HepG2 (cell line): Measurements from ENCODE around the gene IL3RA. TPM values are rescaled to one million over a fixed set of nuclear protein-coding genes. Genes with fewer than 3 reads are reported as not detected.

Experiments
- ATAC-seq: fragments of 200-7000 bp; cut with Tn5 transposase; 3 replicates; pipeline ENCODE4 v1.9.1; 2020; ENCODE audit warnings: mild to moderate bottlenecking, moderate library complexity
- BruUV-seq: library from RNA; stranded (reverse); fragments of 400-500 nt; replicated peaks from 2 replicates; lab custom pipeline; 2021; lab: Mats Ljungman, UMichigan
- CTCF ChIA-PET: fragments of 300-600 bp; formaldehyde crosslinking; extraction: SDS; loops from one replicate; lab custom pipeline; 2021; ENCODE audit warnings: low total read pairs, inconsistent platforms, low intra/inter-chr PET ratio; lab: Yijun Ruan, JAX
- POLR2A ChIA-PET: fragments of 350-600 bp; sonication (Branson Sonifier 250); formaldehyde crosslinking; loops from one replicate; lab custom pipeline; 2020; ENCODE audit warnings: antibody characterized with exemption, inconsistent platforms; lab: Yijun Ruan, JAX
- DNase-seq: peaks from one replicate; pipeline ENCODE4 v3.0.0-alpha.2; 2015; ENCODE audit warnings: low spot score
- FAIRE-seq: peaks from 3 replicates; lab custom pipeline; 2011; peaks lifted over from hg19 to GRCh38; lab: Jason Lieb, UNC
- H2AFZ ChIP-seq: one replicate; pipeline ENCODE4 v1.6.1; 2011; ENCODE audit warnings: low read length, inconsistent platforms
- H3K27ac ChIP-seq: fragments of 300-600 bp; 3 replicates; pipeline ENCODE4 v1.8.0; 2011; ENCODE audit warnings: mixed run types, mild to moderate bottlenecking, mixed read lengths, low read length, inconsistent platforms; ENCODE audit not compliant: insufficient read depth; ENCODE audit errors: extremely low read length
- H3K27me3 ChIP-seq, 2 experiments: fragments of 200-600 bp in 1 of 2; 2 replicates in 1 of 2; 3 replicates in 1 of 2; pipeline versions ENCODE4 v1.6.0 to v1.8.0; 2011; ENCODE audit warnings: low read length in 2 of 2, mild to moderate bottlenecking in 2 of 2, moderate library complexity in 2 of 2, inconsistent platforms in 1 of 2; ENCODE audit not compliant: insufficient read depth in 2 of 2, control insufficient read depth in 1 of 2
- H3K36me3 ChIP-seq, 2 experiments: fragments of 200-600 bp in 1 of 2; replicated peaks in 1 of 2; 2 replicates in 1 of 2; 3 replicates in 1 of 2; pipeline versions ENCODE4 v1.5.1 to v1.8.0; 2011; ENCODE audit warnings: low read length in 2 of 2, inconsistent platforms in 1 of 2; ENCODE audit not compliant: insufficient read depth in 2 of 2, control insufficient read depth in 1 of 2
- H3K4me1 ChIP-seq: 2 replicates; pipeline ENCODE4 v1.5.1; 2012; ENCODE audit warnings: low read length, inconsistent platforms; ENCODE audit not compliant: insufficient read depth
- H3K4me2 ChIP-seq: 2 replicates; pipeline ENCODE4 v1.6.0; 2011; ENCODE audit warnings: low read depth, low read length, inconsistent platforms
- H3K4me3 ChIP-seq, 3 experiments: fragments of 200-600 bp in 1 of 3; sonication (generic), shearing (Covaris generic) in 1 of 3; replicated peaks in 1 of 3; 2 replicates each; pipeline ENCODE4 v1.5.1; 2011 to 2016; ENCODE audit warnings: low read length in 3 of 3, inconsistent platforms in 2 of 3, low read depth in 2 of 3, mild to moderate bottlenecking in 2 of 3, control low read depth in 1 of 3, mixed read lengths in 1 of 3; ENCODE audit not compliant: insufficient read depth in 1 of 3
- H3K79me2 ChIP-seq: one replicate; pipeline ENCODE4 v1.6.1; 2011; ENCODE audit warnings: low read length, inconsistent platforms; ENCODE audit not compliant: insufficient read depth
- H3K9ac ChIP-seq: 2 replicates; pipeline ENCODE4 v1.6.0; 2011; ENCODE audit warnings: mild to moderate bottlenecking, low read depth, low read length, inconsistent platforms; ENCODE audit not compliant: insufficient read depth
- H3K9me3 ChIP-seq: 2 replicates; pipeline ENCODE4 v1.5.1; 2012; ENCODE audit warnings: mild to moderate bottlenecking, low read length
- H4K20me1 ChIP-seq: 2 replicates; pipeline ENCODE4 v1.6.0; 2011; ENCODE audit warnings: inconsistent platforms, mild to moderate bottlenecking, low read length, moderate library complexity; ENCODE audit not compliant: insufficient read depth
- AGO1 ChIP-seq: fragments of 200-400 bp; formaldehyde crosslinking; IDR thresholded peaks from 2 replicates; pipeline ENCODE4 v1.6.1; 2017; ENCODE audit warnings: mild to moderate bottlenecking, low read depth, low read length, moderate library complexity; ENCODE audit not compliant: poor library complexity, severe bottlenecking
- CHD2 ChIP-seq: IDR thresholded peaks from 2 replicates; pipeline ENCODE4 v1.6.1; 2011; ENCODE audit warnings: low read depth, low read length, improper control_type of control experiment
- DNMT1 ChIP-seq: sonication (generic); formaldehyde crosslinking; IDR thresholded peaks from 2 replicates; pipeline ENCODE4 v1.5.1; 2020; ENCODE audit warnings: mild to moderate bottlenecking, missing genetic modification reagents
- ETV6 ChIP-seq: sonication (generic); formaldehyde crosslinking; conservative IDR thresholded peaks from 2 replicates; pipeline ENCODE4 v1.4.0; 2020; ENCODE audit warnings: missing genetic modification reagents
- HMGA1 ChIP-seq: sonication (generic); formaldehyde crosslinking; conservative IDR thresholded peaks from 2 replicates; pipeline ENCODE4 v1.4.0; 2020; ENCODE audit warnings: missing genetic modification reagents
- IRF2 ChIP-seq: IDR thresholded peaks from 2 replicates; pipeline ENCODE4 v1.6.1; 2018; ENCODE audit warnings: missing genetic modification reagents, missing compliant biosample characterization
- MAX ChIP-seq: IDR thresholded peaks from 2 replicates; pipeline ENCODE4 v1.6.1; 2012; ENCODE audit warnings: inconsistent platforms
- RELA ChIP-seq: sonication (generic); formaldehyde crosslinking; IDR thresholded peaks from 2 replicates; pipeline ENCODE4 v1.4.0; 2020; ENCODE audit warnings: missing genetic modification reagents
- SETDB1 ChIP-seq: sonication (generic); formaldehyde crosslinking; IDR thresholded peaks from 2 replicates; pipeline ENCODE4 v1.5.1; 2020; ENCODE audit warnings: missing genetic modification reagents, mild to moderate bottlenecking, borderline replicate concordance
- ZNF280D ChIP-seq: sonication (generic); formaldehyde crosslinking; IDR thresholded peaks from 2 replicates; pipeline ENCODE4 v1.5.1; 2020; ENCODE audit warnings: mild to moderate bottlenecking, missing genetic modification reagents
- ZNF318 ChIP-seq: sonication (generic); formaldehyde crosslinking; IDR thresholded peaks from 2 replicates; pipeline ENCODE4 v1.4.0; 2020; ENCODE audit warnings: mild to moderate bottlenecking, missing genetic modification reagents
- WGBS: methylation state at CpG from one replicate; pipeline ENCODE4 v1.1.6; 2017; ENCODE audit warnings: low lambda C conversion rate; 5-methylcytosine and 5-hydroxymethylcytosine counted together
- in situ Hi-C: cut with HindIII; loops from 2 replicates; pipeline ENCODE4 v1.10.0; 2017; ENCODE audit warnings: low pct_unique_long_range_greater_than_20kb; ENCODE audit not compliant: extremely low pct_ligation_motif_present
- intact Hi-C: fragments of 100-400 bp; cut with micrococcal nuclease; formaldehyde crosslinking; loops from one replicate; pipeline ENCODE4 v1.10.0; 2022; ENCODE audit not compliant: unreplicated experiment
- polyA plus RNA-seq, 8 experiments: library from polyadenylated mRNA; depleted of rRNA in 3 of 8; stranded (reverse) in 7 of 8; unstranded in 1 of 8; fragments of >200 nt; fragmentation: Illumina TruSeq in 4 of 8; extraction: Trizol in 4 of 8; gene quantifications; 2 replicates each; pipeline versions ENCODE4 v1.2.1 to v1.2.3, GENCODE V29; 2011 to 2016; ENCODE audit warnings: low read depth in 4 of 8, missing spikeins in 1 of 8, mixed read lengths in 1 of 8; ENCODE audit not compliant: insufficient read depth in 1 of 8
- total RNA-seq, 5 experiments: library from RNA; depleted of rRNA; stranded (reverse); fragments of >200 nt; fragmentation: Illumina TruSeq; extraction: Trizol; gene quantifications; 2 replicates each; pipeline ENCODE4 v1.2.3, GENCODE V29; 2016; ENCODE audit warnings: low read depth in 1 of 5
- TF ChIP-seq, protein P1 (sequence below): IDR thresholded peaks from 2 replicates; pipeline ENCODE4 v1.6.1; 2016

IL3RA gene
- total and polyA plus RNA-seq, 2 of the 13 experiments (the other 11 are each of a cell fraction or from before 2014, with no cell fraction given), result not detected

DNA sequence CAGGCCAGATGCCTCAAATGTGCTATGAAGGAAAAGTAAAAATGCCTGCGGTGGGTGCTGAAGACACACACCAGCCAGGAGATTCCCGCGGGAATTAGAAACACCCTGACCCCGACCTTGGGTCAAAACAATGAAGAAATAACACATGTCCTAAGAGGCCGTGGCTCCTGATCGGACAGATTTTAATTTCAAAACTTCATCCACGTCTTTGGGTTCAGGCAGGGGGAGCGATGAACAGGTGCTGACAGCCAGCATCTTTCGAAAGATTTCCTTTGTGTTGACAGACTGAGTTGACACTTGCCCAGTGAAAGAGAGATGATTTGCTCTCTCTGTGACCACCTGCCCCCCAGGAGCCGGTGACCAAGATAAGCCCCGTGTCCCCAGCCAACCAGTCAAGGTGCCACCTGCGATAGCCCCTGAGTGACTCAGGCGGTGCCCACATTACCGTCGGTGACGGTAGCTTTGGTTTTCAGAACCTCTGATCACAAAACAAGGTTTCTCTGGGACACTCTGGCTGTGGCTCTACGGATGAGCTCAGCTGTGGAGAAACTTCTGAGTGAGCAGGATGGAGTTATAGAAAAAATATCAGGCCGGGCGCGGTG, 11.0 kb upstream of the IL3RA start:
- no peak overlapping the region for H3K27ac ChIP-seq
- no peak for FAIRE-seq
- H4K20me1 ChIP-seq, result no peaks in the 10 kb centered on the region
- no peak for DNase-seq
- no peaks in the 10 kb centered on the region for H3K9me3 ChIP-seq
- H3K27me3 ChIP-seq, result peaks cover 1 to 10% of the 10 kb centered on the region in 2 experiments; a peak in 3 of 5 replicates
- in situ Hi-C loops, result no loop called here
- CTCF ChIA-PET, result no interaction called here
- POLR2A ChIA-PET, result no interaction called here
- no peak overlapping the region for H3K9ac ChIP-seq
- BruUV-seq, result no TSS peak
- no peak; the same call in 2 of the 3 replicates for ATAC-seq
- no peak overlapping the region for H2AFZ ChIP-seq
- no peak overlapping the region for H3K4me3 ChIP-seq
- WGBS, result 6% methylated on average over 11 of the region's 20 CpGs
- H3K4me2 ChIP-seq, result 0 out of 2 replicates have a peak overlapping the region, but pooled peaks have one; percentile 23
- intact Hi-C loops, result no loop called here
- H3K79me2 ChIP-seq, result no peaks in the 10 kb centered on the region
- no peaks in the 10 kb centered on the region for H3K36me3 ChIP-seq
- H3K4me1 ChIP-seq, result no peaks in the 10 kb centered on the region
- TF ChIP-seq ZNF280D, result no peak
- TF ChIP-seq MAX, result no peak
- no peak for TF ChIP-seq ZNF318 (CRISPR knock-in tag)
- no peak for TF ChIP-seq CHD2
- TF ChIP-seq RELA (CRISPR knock-in tag), result no peak
- no peak for TF ChIP-seq SETDB1 (CRISPR knock-in tag)
- TF ChIP-seq IRF2 (CRISPR knock-in tag), result no peak
- no peak for TF ChIP-seq AGO1
- TF ChIP-seq ETV6 (CRISPR knock-in tag), result no peak
- TF ChIP-seq DNMT1 (CRISPR knock-in tag), result no peak
- no peak for TF ChIP-seq HMGA1 (CRISPR knock-in tag)
- TF ChIP-seq, protein P1, sequence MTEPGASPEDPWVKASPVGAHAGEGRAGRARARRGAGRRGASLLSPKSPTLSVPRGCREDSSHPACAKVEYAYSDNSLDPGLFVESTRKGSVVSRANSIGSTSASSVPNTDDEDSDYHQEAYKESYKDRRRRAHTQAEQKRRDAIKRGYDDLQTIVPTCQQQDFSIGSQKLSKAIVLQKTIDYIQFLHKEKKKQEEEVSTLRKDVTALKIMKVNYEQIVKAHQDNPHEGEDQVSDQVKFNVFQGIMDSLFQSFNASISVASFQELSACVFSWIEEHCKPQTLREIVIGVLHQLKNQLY, result no peak
